IgD-negative memory B cell (primary cell): ENCODE results near the gene PDK4. TPM values are rescaled to one million over a fixed set of nuclear protein-coding genes. Genes with fewer than 3 reads are reported as not detected.
A peak's percentile ranks its signal among the peaks of the same experiment; 100 is the strongest.
"Not testable (repeated sequence)": the region's sequence is repeated elsewhere in the genome, so short reads cannot be mapped to it uniquely, and the experiment has no call there.

Source experiments
- H3K27ac Mint-ChIP-seq, 3 donors: one replicate each; pipeline ENCODE4 v1.8.0; 2020 to 2022; ENCODE audit warnings: mild to moderate bottlenecking in 3 of 3, mixed read lengths in 3 of 3, moderate library complexity in 1 of 3
- H3K27me3 Mint-ChIP-seq: one replicate; pipeline ENCODE4 v1.8.0; 2021; ENCODE audit warnings: mixed read lengths
- H3K36me3 Mint-ChIP-seq: one replicate; pipeline ENCODE4 v1.8.0; 2020; ENCODE audit warnings: mild to moderate bottlenecking, mixed read lengths
- H3K4me1 Mint-ChIP-seq, 3 donors: one replicate each; pipeline ENCODE4 v1.8.0; 2020 to 2022; ENCODE audit warnings: mixed read lengths in 3 of 3, mild to moderate bottlenecking in 1 of 3
- H3K4me3 Mint-ChIP-seq, 4 donors: one replicate each; pipeline ENCODE4 v1.8.0; 2020 to 2022; ENCODE audit warnings: mild to moderate bottlenecking in 4 of 4, mixed read lengths in 4 of 4, moderate library complexity in 3 of 4
- H3K9me3 Mint-ChIP-seq, 3 donors: one replicate each; pipeline ENCODE4 v1.8.0; 2020 to 2021; ENCODE audit warnings: mixed read lengths in 3 of 3, mild to moderate bottlenecking in 1 of 3
- polyA plus RNA-seq: library from polyadenylated mRNA; unstranded; fragments of 300-500 nt; fragmentation: Illumina TruSeq; gene quantifications from one replicate; pipeline ENCODE4 v1.2.3, GENCODE V29; 2021

Gene PDK4
- polyA plus RNA-seq, 1 donor from 2014 or later: not detected

- Mint-ChIP-seq H3K4me1 (peaks cover 3 to 14% (median 10%) of the 10 kb centered on the region in 3 donors), H3K4me3 (no peak overlapping the region), H3K27me3 (peaks cover 1% of the 10 kb centered on the region), H3K27ac (no peak overlapping the region), H3K36me3 (no peaks in the 10 kb centered on the region), H3K9me3 (peaks cover 3 to 18% (median 6%) of the 10 kb centered on the region in 3 donors)
Observed at GRCh38 chr7:95614442-95614940, 18.2 kb upstream of the PDK4 start.

GRCh38 chr7:95611224-95611623 lies 14.9 kb upstream of the PDK4 start:
- peaks cover 1% of the 10 kb centered on the region for H3K27me3 Mint-ChIP-seq
- peak overlapping the region in 2 of 4 donors; percentile 20 to 47 for H3K4me3 Mint-ChIP-seq
- H3K9me3 Mint-ChIP-seq: peaks cover 3 to 18% (median 6%) of the 10 kb centered on the region in 3 donors
- no peaks in the 10 kb centered on the region for H3K36me3 Mint-ChIP-seq
- no peak overlapping the region for H3K27ac Mint-ChIP-seq
- H3K4me1 Mint-ChIP-seq: peaks cover 30 to 44% (median 32%) of the 10 kb centered on the region in 3 donors

GRCh38 chr7:95609277-95609971 lies 13.1 kb upstream of the PDK4 start:
- H3K4me1 Mint-ChIP-seq: peaks cover 30 to 45% (median 32%) of the 10 kb centered on the region in 3 donors
- peak overlapping the region in 3 of 4 donors; percentile 68 to 87 (median 78) for H3K4me3 Mint-ChIP-seq
- H3K27me3 Mint-ChIP-seq: peaks cover 1% of the 10 kb centered on the region
- H3K36me3 Mint-ChIP-seq: no peaks in the 10 kb centered on the region
- H3K9me3 Mint-ChIP-seq: peaks cover 0 to 6% (median 4%) of the 10 kb centered on the region in 3 donors
- H3K27ac Mint-ChIP-seq: peak overlapping the region; percentile 47 to 93 (median 68)

GRCh38 chr7:95608359-95609173 lies 12.2 kb upstream of the PDK4 start:
- peak overlapping the region; percentile 47 to 93 (median 68) for H3K27ac Mint-ChIP-seq
- H3K9me3 Mint-ChIP-seq: peaks cover 0 to 4% (median 0%) of the 10 kb centered on the region in 3 donors
- H3K27me3 Mint-ChIP-seq: no peaks in the 10 kb centered on the region
- no peaks in the 10 kb centered on the region for H3K36me3 Mint-ChIP-seq
- H3K4me1 Mint-ChIP-seq: peaks cover 30 to 45% (median 32%) of the 10 kb centered on the region in 3 donors
- peak overlapping the region; percentile 67 to 87 (median 77) for H3K4me3 Mint-ChIP-seq

- no peak overlapping the region for H3K27ac Mint-ChIP-seq
- peaks cover 29 to 45% (median 34%) of the 10 kb centered on the region in 3 donors for H3K4me1 Mint-ChIP-seq
- H3K9me3 Mint-ChIP-seq: peaks cover 0 to 4% (median 0%) of the 10 kb centered on the region in 3 donors
- peaks cover 1% of the 10 kb centered on the region for H3K36me3 Mint-ChIP-seq
- no peaks in the 10 kb centered on the region for H3K27me3 Mint-ChIP-seq
- H3K4me3 Mint-ChIP-seq: peak overlapping the region in 2 of 4 donors; percentile 86 to 87
Observed at GRCh38 chr7:95607561-95607960, 11.2 kb upstream of the PDK4 start.

- Mint-ChIP-seq H3K27ac (no peak overlapping the region), H3K4me1 (peaks cover 30 to 39% (median 37%) of the 10 kb centered on the region in 3 donors), H3K4me3 (no peak overlapping the region)
Observed at GRCh38 chr7:95605275-95605674, 9.0 kb upstream of the PDK4 start.

GRCh38 chr7:95604811-95605210 lies 8.5 kb upstream of the PDK4 start:
- H3K27ac Mint-ChIP-seq, H3K4me3 Mint-ChIP-seq, H3K9me3 Mint-ChIP-seq, H3K27me3 Mint-ChIP-seq, H3K36me3 Mint-ChIP-seq: not testable (repeated sequence)
- H3K4me1 Mint-ChIP-seq: peaks cover 27 to 37% (median 37%) of the 10 kb centered on the region in 3 donors

More at GRCh38 chr7:95605275-95605674, 9.0 kb upstream of the PDK4 start:
- Mint-ChIP-seq H3K27me3 (no peaks in the 10 kb centered on the region), H3K9me3 (peaks cover 0 to 4% (median 0%) of the 10 kb centered on the region in 3 donors), H3K36me3 (peaks cover 5% of the 10 kb centered on the region)

GRCh38 chr7:95604397-95604796 lies 8.1 kb upstream of the PDK4 start:
- H3K9me3 Mint-ChIP-seq, H3K27me3 Mint-ChIP-seq, H3K4me3 Mint-ChIP-seq, H3K36me3 Mint-ChIP-seq, H3K27ac Mint-ChIP-seq: not testable (repeated sequence)
- H3K4me1 Mint-ChIP-seq: peaks cover 25 to 37% (median 33%) of the 10 kb centered on the region in 3 donors

GRCh38 chr7:95602421-95602820 lies 6.1 kb upstream of the PDK4 start:
- no peak overlapping the region for H3K4me3 Mint-ChIP-seq
- H3K9me3 Mint-ChIP-seq: peaks cover 0 to 4% (median 0%) of the 10 kb centered on the region in 3 donors
- peaks cover 5% of the 10 kb centered on the region for H3K36me3 Mint-ChIP-seq
- peaks cover 14 to 19% (median 15%) of the 10 kb centered on the region in 3 donors for H3K4me1 Mint-ChIP-seq
- H3K27ac Mint-ChIP-seq: no peak overlapping the region
- H3K27me3 Mint-ChIP-seq: peaks cover 3% of the 10 kb centered on the region

GRCh38 chr7:95601316-95601715 lies 5.0 kb upstream of the PDK4 start:
- peaks cover 12% of the 10 kb centered on the region for H3K27me3 Mint-ChIP-seq
- H3K9me3 Mint-ChIP-seq: peaks cover 0 to 4% (median 0%) of the 10 kb centered on the region in 3 donors
- peaks cover 7 to 18% (median 8%) of the 10 kb centered on the region in 3 donors for H3K4me1 Mint-ChIP-seq
- H3K36me3 Mint-ChIP-seq: peaks cover 5% of the 10 kb centered on the region
- H3K4me3 Mint-ChIP-seq: no peak overlapping the region
- no peak overlapping the region for H3K27ac Mint-ChIP-seq

GRCh38 chr7:95599069-95599468 lies 2.8 kb upstream of the PDK4 start:
- no peaks in the 10 kb centered on the region for H3K9me3 Mint-ChIP-seq
- peaks cover 8 to 27% (median 11%) of the 10 kb centered on the region in 3 donors for H3K4me1 Mint-ChIP-seq
- no peak overlapping the region for H3K4me3 Mint-ChIP-seq
- peaks cover 12% of the 10 kb centered on the region for H3K27me3 Mint-ChIP-seq
- no peak overlapping the region for H3K27ac Mint-ChIP-seq
- peaks cover 5% of the 10 kb centered on the region for H3K36me3 Mint-ChIP-seq

GRCh38 chr7:95598511-95598910 lies 2.2 kb upstream of the PDK4 start:
- H3K36me3 Mint-ChIP-seq: peaks cover 5% of the 10 kb centered on the region
- no peaks in the 10 kb centered on the region for H3K9me3 Mint-ChIP-seq
- H3K4me1 Mint-ChIP-seq: peaks cover 8 to 27% (median 11%) of the 10 kb centered on the region in 3 donors
- H3K27ac Mint-ChIP-seq: no peak overlapping the region
- no peak overlapping the region for H3K4me3 Mint-ChIP-seq
- peaks cover 12% of the 10 kb centered on the region for H3K27me3 Mint-ChIP-seq

GRCh38 chr7:95595746-95596197 lies 544 bp downstream of the PDK4 start:
- no peaks in the 10 kb centered on the region for H3K9me3 Mint-ChIP-seq
- peaks cover 12% of the 10 kb centered on the region for H3K27me3 Mint-ChIP-seq
- H3K4me3 Mint-ChIP-seq: peak overlapping the region; percentile 75 to 93 (median 87)
- H3K4me1 Mint-ChIP-seq: peaks cover 9 to 18% (median 9%) of the 10 kb centered on the region in 3 donors
- peaks cover 3% of the 10 kb centered on the region for H3K36me3 Mint-ChIP-seq
- no peak overlapping the region for H3K27ac Mint-ChIP-seq

GRCh38 chr7:95594185-95594584 lies 2.1 kb downstream of the PDK4 start:
- Mint-ChIP-seq H3K36me3 (no peaks in the 10 kb centered on the region), H3K9me3 (peaks cover 0 to 1% (median 0%) of the 10 kb centered on the region in 3 donors), H3K27ac (no peak overlapping the region), H3K27me3 (peaks cover 9% of the 10 kb centered on the region), H3K4me3 (no peak overlapping the region), H3K4me1 (peaks cover 10 to 17% (median 12%) of the 10 kb centered on the region in 3 donors)

- Mint-ChIP-seq H3K36me3 (no peaks in the 10 kb centered on the region), H3K27ac (no peak overlapping the region), H3K4me3 (no peak overlapping the region), H3K4me1 (peaks cover 13 to 17% (median 17%) of the 10 kb centered on the region in 3 donors), H3K27me3 (peaks cover 9% of the 10 kb centered on the region), H3K9me3 (peaks cover 0 to 1% (median 0%) of the 10 kb centered on the region in 3 donors)
Observed at GRCh38 chr7:95593343-95593742, 3.0 kb downstream of the PDK4 start.
